ENCODE measurements around the gene HRH2. TPM values are rescaled to one million over a fixed set of nuclear protein-coding genes. Genes with fewer than 3 reads are reported as not detected.

Gene HRH2
- polyA plus RNA-seq, 1 donor (not counting 4 experiments of a cell fraction or from before 2014, with no cell fraction given): not detected

GRCh38 chr5:175680020-175680419 is 22.1 kb downstream of the HRH2 start:
- Histone ChIP-seq H3K36me3 (ENCODE audit: control insufficient read depth in 2 of 2, extremely low read depth in 1 of 2, insufficient read depth in 2 of 2, low read length in 2 of 2) (no peaks in the 10 kb centered on the region), H3K9ac (ENCODE audit: control insufficient read depth, extremely low read depth, insufficient read depth, low read length) (no peak overlapping the region), H4K20me1 (ENCODE audit: control insufficient read depth, extremely low read depth, insufficient read depth, low read length) (no peaks in the 10 kb centered on the region), H3K9me1 (ENCODE audit: control insufficient read depth, extremely low read depth, insufficient read depth, low read length) (no peaks in the 10 kb centered on the region), H3K27ac (ENCODE audit: control insufficient read depth, insufficient read depth, low read length) (no peak overlapping the region), H3K4me2 (ENCODE audit: control insufficient read depth, extremely low read depth, insufficient read depth, low read depth, low read length) (no peak overlapping the region), H3K9me3 (ENCODE audit: control insufficient read depth, low read depth, low read length) (no peaks in the 10 kb centered on the region), H2AFZ (ENCODE audit: control insufficient read depth, low read length) (no peak overlapping the region), H3K4me1 (ENCODE audit: control insufficient read depth, extremely low read depth, insufficient read depth, low read length) (no peaks in the 10 kb centered on the region), H3K27me3 (ENCODE audit: control insufficient read depth, extremely low read depth, insufficient read depth, low read length) (peaks cover 39% of the 10 kb centered on the region), H3K4me3 (ENCODE audit: control insufficient read depth in 2 of 3, extremely low read depth in 1 of 3, insufficient read depth in 2 of 3, low read depth in 1 of 3, low read length in 3 of 3) (no peak overlapping the region), H3K79me2 (ENCODE audit: control insufficient read depth, insufficient read depth, low read length) (no peaks in the 10 kb centered on the region)
- dilution Hi-C loops (cut with MboI; ENCODE audit: extremely low pct_ligation_motif_present, low sequenced_read_pairs): no loop called here
- no peak for TF ChIP-seq EZH2 (IDR thresholded peaks at IDR 0.05; ENCODE audit: low read length)
- TF ChIP-seq CTCF (optimal IDR thresholded peaks at IDR 0.05 in 1 of 3, IDR thresholded peaks at IDR 0.05 in 1 of 3, conservative IDR thresholded peaks at IDR 0.05 in 1 of 3; ENCODE audit: extremely low read depth in 1 of 3, insufficient read depth in 2 of 3, low read length in 3 of 3): no peak
- DNase-seq (ENCODE audit: low read depth, low spot score) (no peak), FAIRE-seq (no peak)

DNA sequence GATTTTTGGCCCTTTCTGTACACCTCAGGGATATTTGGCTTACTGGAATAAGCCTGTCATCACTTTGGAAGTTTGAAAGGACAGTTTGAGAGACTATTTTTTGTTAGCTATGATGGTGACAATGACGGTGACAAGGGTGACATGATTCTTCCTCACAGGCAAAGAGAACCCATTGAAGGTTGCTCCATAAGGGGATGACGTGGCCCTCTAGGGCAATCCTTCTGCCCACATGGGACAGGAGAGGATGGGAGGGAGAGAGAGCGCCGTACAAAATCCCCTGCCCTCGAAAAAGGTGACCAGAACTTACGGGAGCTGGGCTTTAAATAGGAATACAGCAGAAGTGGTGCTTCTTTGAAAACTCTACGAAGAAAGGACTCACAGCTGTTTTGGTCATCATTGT is 22.6 kb downstream of the HRH2 start:
- dilution Hi-C loops (cut with MboI; ENCODE audit: extremely low pct_ligation_motif_present, low sequenced_read_pairs): no loop called here
- no peaks in the 10 kb centered on the region for H3K79me2 ChIP-seq (ENCODE audit: control insufficient read depth, insufficient read depth, low read length)
- no peak for DNase-seq (ENCODE audit: low read depth, low spot score)

More for the DNA sequence above, 22.6 kb downstream of the HRH2 start:
- Histone ChIP-seq H2AFZ (ENCODE audit: control insufficient read depth, low read length) (no peak overlapping the region), H3K9me3 (ENCODE audit: control insufficient read depth, low read depth, low read length) (no peaks in the 10 kb centered on the region), H3K27me3 (ENCODE audit: control insufficient read depth, extremely low read depth, insufficient read depth, low read length) (peaks cover 39% of the 10 kb centered on the region), H3K4me3 (ENCODE audit: control insufficient read depth in 2 of 3, extremely low read depth in 1 of 3, insufficient read depth in 2 of 3, low read depth in 1 of 3, low read length in 3 of 3) (no peak overlapping the region), H3K4me1 (ENCODE audit: control insufficient read depth, extremely low read depth, insufficient read depth, low read length) (no peaks in the 10 kb centered on the region), H3K36me3 (ENCODE audit: control insufficient read depth in 2 of 2, extremely low read depth in 1 of 2, insufficient read depth in 2 of 2, low read length in 2 of 2) (no peaks in the 10 kb centered on the region), H4K20me1 (ENCODE audit: control insufficient read depth, extremely low read depth, insufficient read depth, low read length) (no peaks in the 10 kb centered on the region), H3K9ac (ENCODE audit: control insufficient read depth, extremely low read depth, insufficient read depth, low read length) (no peak overlapping the region), H3K9me1 (ENCODE audit: control insufficient read depth, extremely low read depth, insufficient read depth, low read length) (no peaks in the 10 kb centered on the region), H3K4me2 (ENCODE audit: control insufficient read depth, extremely low read depth, insufficient read depth, low read depth, low read length) (no peak overlapping the region), H3K27ac (ENCODE audit: control insufficient read depth, insufficient read depth, low read length) (no peak overlapping the region)
- TF ChIP-seq EZH2 (IDR thresholded peaks at IDR 0.05; ENCODE audit: low read length): no peak
- TF ChIP-seq CTCF (optimal IDR thresholded peaks at IDR 0.05 in 1 of 3, IDR thresholded peaks at IDR 0.05 in 1 of 3, conservative IDR thresholded peaks at IDR 0.05 in 1 of 3; ENCODE audit: extremely low read depth in 1 of 3, insufficient read depth in 2 of 3, low read length in 3 of 3): no peak
- FAIRE-seq: no peak
